ENCODE data around the gene AFAP1. TPM values are rescaled to one million over a fixed set of nuclear protein-coding genes. Genes with fewer than 3 reads are reported as not detected.
A peak's percentile ranks its signal among the peaks of the same experiment; 100 is the strongest.

The AFAP1 gene
- total RNA-seq, 1 donor from 2014 or later, result 1.3 TPM

DNA sequence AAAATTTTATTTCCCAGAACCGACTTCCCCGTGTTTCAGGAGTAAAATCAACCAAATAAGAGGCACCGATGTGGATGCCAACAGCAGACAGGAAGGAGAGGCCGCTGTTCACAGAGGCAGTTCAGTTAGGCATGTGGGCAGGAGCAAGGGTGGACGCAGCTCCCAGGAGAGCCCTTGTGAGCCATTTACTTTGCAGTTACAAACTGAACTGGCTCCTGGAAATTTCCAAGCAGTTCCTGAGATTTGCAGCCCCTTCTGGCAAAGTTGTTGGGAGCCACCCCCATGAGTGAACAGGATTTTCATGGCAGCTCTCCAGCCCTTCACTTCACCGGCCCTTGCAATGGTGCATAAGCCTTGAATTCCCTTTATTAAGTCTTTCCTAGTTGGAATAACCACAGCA, 189.1 kb downstream of the AFAP1 start:
- ATAC-seq (no peak), DNase-seq (ENCODE audit: low spot score) (no peak)

DNA sequence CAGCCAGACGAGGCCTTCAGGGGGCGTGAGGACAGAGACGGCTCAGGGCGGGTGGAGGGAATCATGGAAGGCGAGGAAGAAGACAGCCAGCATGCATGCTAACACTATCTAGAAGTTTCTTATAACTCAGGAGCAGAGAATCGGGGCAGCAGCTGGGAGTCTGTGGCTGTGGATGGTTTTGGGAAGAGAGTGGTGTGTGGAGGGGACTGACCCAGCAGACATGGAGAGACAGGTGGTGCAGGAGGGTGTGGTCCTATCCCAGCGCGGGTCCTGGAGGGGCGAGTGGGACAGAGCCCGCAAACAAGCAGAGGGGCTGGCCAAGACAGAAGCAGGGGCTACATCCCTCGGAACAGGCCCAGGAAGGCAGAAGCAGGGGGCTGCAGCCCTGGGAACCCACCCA, 192.1 kb downstream of the AFAP1 start:
- no peak for ATAC-seq
- DNase-seq (ENCODE audit: low spot score), result no peak

- peak; percentile 52 for ATAC-seq
- DNase-seq (ENCODE audit: low spot score), result no peak
These were observed 192.6 kb downstream of the AFAP1 start for GRCh38 chr4:7747062-7747385.

- ATAC-seq, result no peak
These were observed 193.2 kb downstream of the AFAP1 start for GRCh38 chr4:7746351-7747061.

DNA sequence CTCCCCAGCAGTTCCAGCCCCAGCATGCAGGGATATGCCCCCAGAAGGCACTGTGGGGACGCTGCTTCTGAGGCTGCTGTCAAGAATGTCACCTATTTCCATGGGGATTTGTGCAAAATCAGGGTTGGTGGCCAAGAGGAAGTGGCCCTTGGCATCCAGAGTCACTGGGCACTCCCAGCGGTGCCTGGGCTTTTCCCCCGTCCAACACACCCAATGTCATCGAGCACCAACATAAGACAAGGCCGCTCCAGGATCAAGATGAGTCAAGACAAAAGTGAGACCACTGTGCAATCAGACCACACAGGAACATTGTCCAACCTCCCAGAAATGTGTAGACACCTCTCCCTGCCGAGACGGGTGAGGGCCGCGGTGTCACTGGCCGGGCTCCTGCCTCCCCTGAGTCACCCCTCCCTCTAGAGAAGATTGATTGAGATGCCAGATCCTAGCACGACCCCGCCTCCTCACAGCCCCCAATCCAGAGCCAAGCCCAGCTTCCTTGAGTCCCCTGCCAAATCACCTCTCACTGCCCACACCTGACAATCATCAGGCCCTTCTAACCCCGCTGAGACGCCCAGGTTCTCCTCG, 194.3 kb downstream of the AFAP1 start:
- ATAC-seq (no peak), DNase-seq (ENCODE audit: low spot score) (no peak)

More at GRCh38 chr4:7746351-7747061, 193.2 kb downstream of the AFAP1 start:
- DNase-seq (ENCODE audit: low spot score), result no peak

- DNase-seq (ENCODE audit: low spot score) (no peak), ATAC-seq (peak; percentile 47)
These were observed 195.4 kb downstream of the AFAP1 start for GRCh38 chr4:7744142-7744804.

DNA sequence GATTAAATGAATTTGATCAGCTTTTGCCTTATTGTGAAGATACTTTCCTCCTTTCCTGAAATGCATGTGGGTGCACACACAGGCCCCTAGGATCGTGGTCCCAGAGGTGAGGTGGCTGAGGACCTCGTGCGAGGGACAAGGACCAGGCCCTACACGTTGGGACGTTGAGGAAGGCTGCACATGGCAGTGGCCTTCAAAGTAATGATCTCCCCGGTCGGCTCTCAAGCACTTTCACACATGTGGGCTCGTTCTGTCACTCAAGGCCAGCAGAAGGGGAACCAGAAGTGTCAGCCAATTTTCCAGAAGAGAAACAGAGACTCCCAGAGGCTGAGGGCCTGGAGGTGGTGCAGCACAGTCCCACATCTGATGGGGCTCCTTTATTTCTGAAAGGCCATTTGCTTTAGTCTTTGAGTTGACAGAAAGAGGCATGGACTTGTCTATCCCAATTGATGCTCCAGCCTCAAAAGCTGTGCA, 196.8 kb downstream of the AFAP1 start:
- DNase-seq (ENCODE audit: low spot score) (no peak), ATAC-seq (no peak)

DNA sequence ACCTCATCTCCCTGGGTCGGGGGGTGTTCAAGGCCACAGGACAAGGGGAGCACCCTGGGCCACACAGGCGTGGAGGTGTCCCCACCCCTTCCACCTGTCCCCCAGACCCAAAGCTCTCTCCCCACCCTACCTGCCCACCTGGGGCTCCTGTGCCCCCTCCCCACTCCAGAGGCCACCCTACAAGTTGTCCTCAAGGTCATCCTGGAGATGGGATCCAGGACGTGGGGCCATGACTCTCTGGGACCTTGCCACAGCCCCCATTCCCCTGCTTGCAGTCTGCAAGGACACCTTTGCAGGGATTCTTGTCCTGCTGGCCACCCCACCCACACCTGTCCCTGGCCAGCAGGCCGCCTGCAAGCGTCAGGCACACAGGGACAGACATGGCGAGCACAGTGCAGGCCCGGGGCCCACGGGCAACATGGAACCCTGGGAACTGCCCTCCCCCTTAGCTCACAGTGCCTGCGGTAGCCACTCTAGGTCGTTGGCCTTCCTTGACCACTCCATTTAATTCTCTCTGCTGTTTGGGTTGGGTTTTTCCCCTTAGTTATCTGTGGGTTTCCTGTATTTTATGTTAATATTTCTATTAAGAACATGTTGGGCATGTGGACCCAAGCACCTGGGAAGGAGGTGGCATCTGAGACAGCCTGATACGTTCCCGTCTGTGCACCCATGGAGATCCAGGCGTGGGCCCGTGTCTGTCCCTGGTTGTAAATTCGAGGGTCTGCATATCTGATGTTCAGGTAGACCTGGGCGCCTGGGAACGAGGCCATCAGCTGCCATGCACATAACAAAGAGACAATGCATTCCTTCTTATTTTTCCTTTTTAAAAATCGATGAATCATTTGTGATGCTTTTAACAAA, 197.5 kb downstream of the AFAP1 start:
- ATAC-seq (no peak), DNase-seq (ENCODE audit: low spot score) (no peak)

DNA sequence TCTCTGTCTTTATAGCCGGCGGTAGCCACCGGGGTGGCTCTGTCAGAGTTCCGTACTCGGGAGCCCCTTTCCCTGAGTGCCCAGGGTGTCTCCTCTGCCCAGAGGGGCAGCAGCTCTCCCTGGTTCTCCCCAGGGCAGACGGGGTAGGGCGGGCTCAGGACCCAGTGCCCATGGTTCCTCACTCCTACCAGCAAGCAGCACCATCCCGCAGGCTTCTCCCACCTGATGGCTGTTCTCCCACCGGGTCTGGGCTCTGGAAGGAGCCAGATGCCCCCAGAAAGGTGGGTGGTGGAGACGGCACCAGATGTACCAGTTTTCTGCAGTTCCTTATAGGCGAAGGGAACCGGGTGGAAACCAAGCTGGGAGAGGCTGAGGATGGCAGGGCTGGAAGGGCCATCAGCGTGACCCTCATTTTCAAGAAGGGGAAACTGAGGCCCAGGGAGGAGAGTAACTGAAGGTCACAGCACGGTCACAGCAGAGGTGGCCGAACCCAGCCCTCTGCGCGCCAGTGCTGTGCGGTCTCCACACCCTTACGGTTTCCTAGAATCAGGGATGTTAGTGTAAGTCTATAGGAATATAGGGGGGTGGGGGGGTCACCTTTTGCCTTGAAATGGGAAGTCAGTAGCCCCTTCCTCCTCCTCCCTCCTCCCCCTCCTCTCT, 198.7 kb downstream of the AFAP1 start:
- ATAC-seq (no peak), DNase-seq (ENCODE audit: low spot score) (no peak)

DNA sequence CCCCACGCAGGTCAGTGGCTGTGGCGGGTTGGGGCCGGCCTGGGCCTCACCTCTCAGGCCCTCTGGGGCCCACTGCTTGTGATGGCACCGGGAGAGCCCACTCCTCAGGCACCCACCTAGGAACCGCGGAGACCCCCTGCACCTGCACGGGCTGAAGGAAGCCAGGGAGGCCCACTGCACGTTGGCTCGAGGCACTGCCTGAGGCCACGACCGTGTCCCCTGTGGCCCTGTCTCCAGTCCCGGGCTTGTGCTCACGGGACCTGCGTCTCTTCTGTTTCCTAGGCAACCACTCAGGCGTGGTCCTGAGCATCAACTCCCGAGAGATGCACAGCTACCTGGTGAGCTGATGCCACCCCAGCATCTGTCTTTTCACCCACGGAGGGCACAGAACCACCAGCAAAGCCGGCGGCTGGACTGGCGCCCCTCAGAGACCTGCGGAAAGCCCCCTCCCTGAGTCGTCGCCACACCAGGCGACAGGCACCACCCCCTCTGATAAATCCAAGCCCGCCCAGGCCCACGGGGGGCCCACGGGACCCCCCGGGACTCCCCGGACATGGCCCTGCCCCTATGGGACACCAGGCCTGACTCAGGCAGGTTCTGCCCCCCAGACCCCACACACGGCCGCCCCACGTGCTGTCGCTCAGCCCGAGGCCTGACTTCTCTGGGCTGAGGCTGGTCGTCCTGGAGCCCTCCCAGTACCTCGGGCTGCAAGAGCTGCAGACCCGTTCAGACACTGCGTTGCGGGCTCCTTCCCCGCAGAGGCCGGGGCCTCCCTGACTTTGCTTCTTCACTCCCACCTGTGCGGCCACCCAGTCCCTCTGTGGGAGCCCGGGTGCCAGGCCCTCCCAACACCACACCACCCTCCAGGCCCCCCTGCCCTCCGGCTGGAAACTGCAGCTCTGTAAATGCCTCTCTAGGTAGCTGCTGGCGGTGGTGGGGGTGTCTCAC, 199.5 kb downstream of the AFAP1 start:
- no peak for DNase-seq (ENCODE audit: low spot score)
- ATAC-seq, result no peak

- no peak for ATAC-seq
These were observed 200.4 kb downstream of the AFAP1 start for GRCh38 chr4:7739077-7739917.

DNA sequence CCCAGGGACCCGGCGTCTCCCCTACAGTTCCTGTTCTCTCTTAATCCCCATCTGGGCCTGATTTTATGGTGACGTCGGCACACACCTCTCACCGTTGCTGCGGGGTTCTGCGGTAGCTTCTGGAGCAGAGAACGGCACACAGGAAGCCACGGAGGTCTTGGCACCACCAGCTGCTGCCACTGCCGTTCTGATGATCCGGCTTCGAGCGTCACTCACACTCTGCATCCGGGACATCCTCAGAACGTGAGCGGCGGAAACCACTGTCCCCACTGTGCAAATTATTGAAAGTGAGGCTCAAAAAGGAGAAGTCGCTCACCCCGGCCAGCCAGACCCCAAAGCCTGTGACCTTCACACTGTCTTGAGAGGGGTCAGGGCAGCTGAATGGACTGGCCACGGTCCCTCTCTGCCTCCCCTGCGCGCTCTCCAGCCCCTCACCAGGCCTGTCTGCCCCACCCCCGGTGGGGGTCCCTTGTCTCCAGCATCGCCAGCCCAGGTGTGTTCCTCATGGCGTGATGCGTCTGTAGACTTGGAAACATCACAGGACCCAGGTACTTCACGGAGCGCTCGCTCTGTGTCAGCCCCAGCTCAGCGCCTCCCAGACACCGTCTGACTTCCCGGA, 201.1 kb downstream of the AFAP1 start:
- DNase-seq (ENCODE audit: low spot score), result no peak

More at GRCh38 chr4:7739077-7739917, 200.4 kb downstream of the AFAP1 start:
- DNase-seq (ENCODE audit: low spot score), result no peak

GRCh38 chr4:7737752-7738457, 201.8 kb downstream of the AFAP1 start:
- DNase-seq (ENCODE audit: low spot score) (no peak), ATAC-seq (no peak)

More for the DNA sequence above, 201.1 kb downstream of the AFAP1 start:
- no peak for ATAC-seq

DNA sequence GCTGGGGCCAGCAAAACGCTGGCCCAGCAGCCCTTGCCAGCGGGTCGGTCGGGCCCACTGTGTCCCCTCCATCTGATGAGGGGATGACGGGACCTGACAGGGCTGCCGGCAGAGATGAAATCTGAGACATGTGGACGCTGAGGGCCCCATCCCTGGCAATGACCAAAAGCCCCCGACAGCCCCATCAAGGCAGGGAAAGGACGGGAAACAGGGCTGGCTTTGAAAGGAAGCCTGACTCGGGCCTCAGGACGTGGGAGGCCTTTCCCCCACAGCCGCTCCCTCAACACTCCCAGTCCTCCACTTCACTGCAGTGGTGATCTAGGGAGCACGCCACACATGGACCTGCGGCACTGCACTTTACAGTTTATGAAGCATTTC, 202.4 kb downstream of the AFAP1 start:
- ATAC-seq (no peak), DNase-seq (ENCODE audit: low spot score) (no peak)

DNA sequence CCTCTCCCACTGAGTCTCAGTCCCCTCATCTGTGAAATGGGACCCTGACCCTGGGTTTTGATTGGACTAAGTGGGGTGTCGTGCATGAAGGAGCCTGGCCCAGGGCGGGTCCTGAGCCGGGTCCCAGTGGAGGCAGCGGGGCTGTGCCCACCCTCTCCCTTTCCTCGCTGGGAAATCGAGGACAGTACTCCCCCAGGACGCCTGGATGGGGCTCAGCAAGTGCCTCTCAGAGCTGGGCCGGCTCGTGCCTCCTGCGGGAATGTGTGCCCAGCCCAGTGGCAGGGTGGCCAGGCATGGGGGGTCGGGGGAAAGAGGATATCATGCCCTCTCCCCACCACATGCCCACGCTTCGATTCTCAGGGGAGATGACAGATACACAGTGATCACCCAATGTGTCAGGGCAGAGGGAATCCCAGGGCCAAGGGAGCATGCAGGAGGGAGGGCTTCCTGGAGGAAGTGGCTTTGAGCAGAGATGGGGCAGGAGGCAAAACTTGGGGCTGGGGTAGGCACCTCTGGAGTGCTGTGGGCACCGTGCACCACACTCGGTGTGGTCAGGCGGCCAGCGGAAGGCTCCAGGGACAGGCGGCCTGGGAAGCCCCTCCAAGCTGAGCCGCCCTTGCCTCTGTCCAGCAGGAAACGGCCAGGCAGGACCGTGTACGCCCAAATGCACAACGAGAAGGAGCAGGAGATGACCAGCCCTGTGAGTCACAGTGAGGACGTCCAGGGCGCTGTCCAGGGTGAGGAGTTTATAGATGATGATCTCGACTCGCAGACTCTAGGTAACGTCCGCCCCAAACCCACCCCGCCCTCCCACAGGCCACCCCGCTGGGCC, 203.0 kb downstream of the AFAP1 start:
- no peak for DNase-seq (ENCODE audit: low spot score)
- ATAC-seq, result no peak

GRCh38 chr4:7735961-7736360, 203.7 kb downstream of the AFAP1 start:
- ATAC-seq (no peak), DNase-seq (ENCODE audit: low spot score) (no peak)

DNA sequence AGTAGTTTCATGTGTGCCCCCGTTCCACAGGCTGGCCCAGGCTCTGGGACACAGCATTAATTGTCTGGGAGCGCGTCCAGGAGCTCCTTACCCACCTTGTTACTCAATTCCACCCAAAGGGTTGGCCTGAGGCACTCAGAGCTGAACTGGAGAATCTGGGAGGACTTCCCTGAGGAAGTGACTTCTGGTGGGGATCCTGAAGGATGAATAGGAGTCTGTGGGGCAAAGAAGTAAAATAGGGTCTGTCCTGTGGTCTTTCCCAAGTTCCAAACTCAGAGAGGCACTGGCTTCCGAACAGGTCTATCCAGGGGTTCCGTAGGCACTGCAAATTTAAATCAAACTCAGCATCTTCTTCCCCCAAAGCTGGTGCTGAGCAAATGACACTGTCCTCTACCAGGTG, 204.3 kb downstream of the AFAP1 start:
- DNase-seq (ENCODE audit: low spot score) (no peak), ATAC-seq (no peak)

All from left lobe of liver (tissue), 2 donors.